HCT116 (cell line): Measurements from ENCODE around the gene BSN. TPM values are rescaled to one million over a fixed set of nuclear protein-coding genes. Genes with fewer than 3 reads are reported as not detected.

Source experiments
- ATAC-seq: fragments of 200-7000 bp; cut with Tn5 transposase; 2 replicates; pipeline ENCODE4 v1.9.1; 2020; ENCODE audit warnings: mild to moderate bottlenecking, moderate library complexity
- BruUV-seq: library from RNA; stranded (reverse); fragments of 400-500 nt; replicated peaks from 2 replicates; lab custom pipeline; 2021; lab: Mats Ljungman, UMichigan
- CTCF ChIA-PET: fragments of 300-600 bp; sonication (Branson Sonifier 250); formaldehyde crosslinking; loops from one replicate; lab custom pipeline; 2021; ENCODE audit warnings: antibody characterized with exemption; lab: Charles Lee
- POLR2A ChIA-PET: fragments of 300-600, 350-600 bp; sonication (Branson Sonifier 250); formaldehyde crosslinking; loops from one replicate; lab custom pipeline; 2021; ENCODE audit warnings: antibody characterized with exemption; lab: Charles Lee
- RAD21 ChIA-PET, 2 experiments: fragments of 300-600 bp; sonication (Branson Sonifier 250); formaldehyde crosslinking; loops; one replicate each; lab custom pipeline; 2023; ENCODE audit warnings: low total read pairs in 2 of 2; ENCODE audit not compliant: uncharacterized antibody in 2 of 2, unreplicated experiment in 2 of 2, low non-redundant PET in 1 of 2; lab: Charles Lee
- DNase-seq: peaks from one replicate; pipeline ENCODE4 v3.0.0-alpha.2; 2010; ENCODE audit warnings: low read depth, low spot score
- H2AFZ ChIP-seq: fragments of 200-600 bp; shearing (Covaris generic), sonication (generic); 2 replicates; pipeline ENCODE4 v1.6.1; 2017; ENCODE audit warnings: low read depth, mixed run types, mixed read lengths, antibody characterized with exemption, low read length; ENCODE audit not compliant: poor library complexity, severe bottlenecking
- H3K27ac ChIP-seq: 2 replicates; pipeline ENCODE4 v1.5.1; 2012; ENCODE audit warnings: low read depth, low read length
- H3K27me3 ChIP-seq: fragments of 200-600 bp; sonication (generic); 2 replicates; pipeline ENCODE4 v1.6.1; 2016; ENCODE audit warnings: mixed run types, low read length, mixed read lengths; ENCODE audit not compliant: insufficient read depth
- H3K36me3 ChIP-seq, 2 experiments: fragments of 200-500 bp in 1 of 2; fragments of 200-600 bp in 1 of 2; sonication (Bioruptor generic) in 1 of 2; sonication (generic) in 1 of 2; 2 replicates each; pipeline versions ENCODE4 v1.5.1 to v1.6.1; 2014 to 2016; ENCODE audit warnings: low read length in 2 of 2, inconsistent platforms in 1 of 2, mixed read lengths in 1 of 2, mixed run types in 1 of 2; ENCODE audit not compliant: insufficient read depth in 2 of 2, control insufficient read depth in 1 of 2
- H3K4me1 ChIP-seq, 2 experiments: fragments of 200-600 bp in 1 of 2; sonication (generic) in 1 of 2; 2 replicates each; pipeline versions ENCODE4 v1.5.1 to v1.6.1; 2012 to 2017; ENCODE audit warnings: low read length in 2 of 2, inconsistent platforms in 1 of 2, mild to moderate bottlenecking in 1 of 2, mixed read lengths in 1 of 2, mixed run types in 1 of 2, moderate library complexity in 1 of 2; ENCODE audit not compliant: insufficient read depth in 2 of 2, control insufficient read depth in 1 of 2
- H3K4me2 ChIP-seq: fragments of 200-600 bp; sonication (generic); 2 replicates; pipeline ENCODE4 v1.6.1; 2017; ENCODE audit warnings: mixed run types, low read length, mixed read lengths
- H3K4me3 ChIP-seq, 2 experiments: fragments of 200-600 bp in 1 of 2; sonication (generic) in 1 of 2; replicated peaks in 1 of 2; 2 replicates each; pipeline ENCODE4 v1.5.1; 2011 to 2016; ENCODE audit warnings: low read length in 2 of 2, control low read depth in 1 of 2, low read depth in 1 of 2, mild to moderate bottlenecking in 1 of 2, mixed read lengths in 1 of 2, mixed run types in 1 of 2
- H3K79me2 ChIP-seq: fragments of 200-600 bp; sonication (generic); 2 replicates; pipeline ENCODE4 v1.6.1; 2017; ENCODE audit warnings: mild to moderate bottlenecking, mixed run types, low read length, moderate library complexity, mixed read lengths; ENCODE audit not compliant: insufficient read depth
- H3K9ac ChIP-seq: fragments of 200-600 bp; sonication (generic); 2 replicates; pipeline ENCODE4 v1.6.1; 2016; ENCODE audit warnings: low read length, mixed read lengths
- H3K9me2 ChIP-seq: fragments of 200-600 bp; sonication (generic), shearing (Covaris generic); 2 replicates; pipeline ENCODE4 v1.6.1; 2017; ENCODE audit warnings: mixed run types, mild to moderate bottlenecking, moderate library complexity; ENCODE audit not compliant: insufficient read depth
- H3K9me3 ChIP-seq, 2 experiments: fragments of 200-500 bp in 1 of 2; fragments of 200-600 bp in 1 of 2; sonication (Bioruptor generic) in 1 of 2; sonication (generic) in 1 of 2; 2 replicates each; pipeline ENCODE4 v1.6.1; 2014 to 2017; ENCODE audit warnings: low read length in 2 of 2, mixed read lengths in 2 of 2, inconsistent platforms in 1 of 2, low read depth in 1 of 2, mild to moderate bottlenecking in 1 of 2, mixed run types in 1 of 2, moderate library complexity in 1 of 2; ENCODE audit not compliant: control insufficient read depth in 1 of 2, insufficient read depth in 1 of 2
- H4K20me1 ChIP-seq: fragments of 200-600 bp; sonication (generic), shearing (Covaris generic); 2 replicates; pipeline ENCODE4 v1.6.1; 2017; ENCODE audit warnings: mixed run types, mild to moderate bottlenecking, moderate library complexity; ENCODE audit not compliant: insufficient read depth
- ATF3 ChIP-seq: IDR thresholded peaks from 2 replicates; pipeline ENCODE4 v1.6.1; 2012
- CEBPB ChIP-seq: IDR thresholded peaks from 2 replicates; pipeline ENCODE4 v1.6.1; 2012; ENCODE audit warnings: low read depth
- CTCF ChIP-seq, 3 experiments: fragments of 200-600 bp in 1 of 3; sonication (generic) in 1 of 3; IDR thresholded peaks in 2 of 3; conservative IDR thresholded peaks in 1 of 3; 2 replicates each; pipeline ENCODE4 v1.5.1; 2012 to 2017; ENCODE audit warnings: low read depth in 2 of 3, low read length in 2 of 3, antibody characterized with exemption in 1 of 3, borderline replicate concordance in 1 of 3, control low read depth in 1 of 3, mild to moderate bottlenecking in 1 of 3, mixed read lengths in 1 of 3, mixed run types in 1 of 3, moderate library complexity in 1 of 3; ENCODE audit not compliant: insufficient read depth in 1 of 3
- ELF1 ChIP-seq: IDR thresholded peaks from 2 replicates; pipeline ENCODE4 v1.6.1; 2012; ENCODE audit warnings: low read depth, borderline replicate concordance
- EZH2 ChIP-seq: fragments of 200-600 bp; sonication (generic); IDR thresholded peaks from 2 replicates; pipeline ENCODE4 v1.6.1; 2017; ENCODE audit warnings: antibody characterized with exemption, mixed run types
- FOSL1 ChIP-seq: IDR thresholded peaks from 2 replicates; pipeline ENCODE4 v1.6.1; 2012; ENCODE audit warnings: low read depth
- JUND ChIP-seq: IDR thresholded peaks from 2 replicates; pipeline ENCODE4 v1.6.1; 2012
- MAX ChIP-seq: IDR thresholded peaks from 2 replicates; pipeline ENCODE4 v1.6.1; 2012
- POLR2AphosphoS5 ChIP-seq: IDR thresholded peaks from 2 replicates; pipeline ENCODE4 v1.6.1; 2011; ENCODE audit warnings: mild to moderate bottlenecking, low read depth, low read length, moderate library complexity
- RAD21 ChIP-seq: IDR thresholded peaks from 2 replicates; pipeline ENCODE4 v1.6.1; 2012; ENCODE audit warnings: low read depth, mild to moderate bottlenecking
- REST ChIP-seq: IDR thresholded peaks from 2 replicates; pipeline ENCODE4 v1.6.1; 2012; ENCODE audit warnings: low read depth
- SP1 ChIP-seq: IDR thresholded peaks from 2 replicates; pipeline ENCODE4 v1.6.1; 2012; ENCODE audit warnings: low read depth
- TCF7L2 ChIP-seq: IDR thresholded peaks from 2 replicates; pipeline ENCODE4 v1.7.0; 2011; ENCODE audit warnings: borderline replicate concordance, inconsistent platforms; ENCODE audit not compliant: insufficient read depth, insufficient read length; ENCODE audit errors: extremely low read depth
- YY1 ChIP-seq: IDR thresholded peaks from 2 replicates; pipeline ENCODE4 v1.6.1; 2011; ENCODE audit warnings: low read length, low read depth, moderate library complexity, mild to moderate bottlenecking; ENCODE audit not compliant: insufficient replicate concordance; ENCODE audit errors: extremely low read depth
- ZBTB33 ChIP-seq: IDR thresholded peaks from 2 replicates; pipeline ENCODE4 v1.6.1; 2011; ENCODE audit warnings: mild to moderate bottlenecking, low read length, moderate library complexity; ENCODE audit not compliant: insufficient replicate concordance; ENCODE audit errors: extremely low read depth
- ZFX ChIP-seq: fragments of 450-650 bp; IDR thresholded peaks from 2 replicates; pipeline ENCODE4 v1.6.1; 2017
- ZNF274 ChIP-seq: fragments of 200-500 bp; sonication (Bioruptor generic); IDR thresholded peaks from 2 replicates; pipeline ENCODE4 v1.6.1; 2014; ENCODE audit warnings: mild to moderate bottlenecking, low read depth, low read length, inconsistent platforms
- intact Hi-C: fragments of 100-400 bp; cut with micrococcal nuclease; formaldehyde crosslinking; loops from 2 replicates; pipeline ENCODE4 v1.10.0; 2022
- total RNA-seq: library from RNA; stranded (reverse); gene quantifications from one replicate; pipeline ENCODE4 v1.2.1, GENCODE V29; 2021; ENCODE audit not compliant: unreplicated experiment

The BSN gene
- total RNA-seq, 1 experiment from 2014 or later: 1.5 TPM

GRCh38 chr3:49689046-49689907 is 135.0 kb downstream of the BSN start, which contains the start of the genes MST1 and RNF123:
TSS of gene MST1 (minus strand) at chr3:49689474. CDS start at chr3:49688691, 783 bp downstream.
TSS of gene RNF123 (plus strand) at chr3:49689557. CDS start at chr3:49691166, 1,609 bp downstream.
- intact Hi-C loops: no loop called here
- TF ChIP-seq CEBPB (no peak), TCF7L2 (peak; percentile 30), JUND (no peak), EZH2 (no peak), SP1 (no peak), YY1 (peak; percentile 63), MAX (0 out of 2 replicates have a peak, but pooled peaks have one; percentile 48), ELF1 (no peak; the same call in 1 of the 2 replicates), FOSL1 (no peak), CTCF (IDR thresholded peaks at IDR 0.05 in 2 of 3, conservative IDR thresholded peaks at IDR 0.05 in 1 of 3; ENCODE audit: borderline replicate concordance in 1 of 3, insufficient read depth in 1 of 3, low read depth in 2 of 3, low read length in 2 of 3) (peak in 2 of 3 experiments; percentile 35 to 37; a peak in 3 of 6 replicates), POLR2AphosphoS5 (peak; percentile 89), REST (no peak), ZFX (peak; percentile 45; the same call in 1 of the 2 replicates), ATF3 (no peak), ZBTB33 (peak; percentile 87), ZNF274 (no peak), RAD21 (no peak)

More at GRCh38 chr3:49689046-49689907, 135.0 kb downstream of the BSN start, which contains the start of the genes MST1 and RNF123:
- ChIA-PET POLR2A (no interaction called here), RAD21 (interaction anchor here in 1 of 2 experiments (0.6 kb wide), 1 partner anchor 264 kb away, joined by 3 read pairs; no protein-coding TSS in a partner anchor), CTCF (no interaction called here)
- Histone ChIP-seq H4K20me1 (no peaks in the 10 kb centered on the region), H3K4me3 (peak within 1 kb of the TSS; percentile 89 to 97), H3K79me2 (peaks cover 15% of the 10 kb centered on the region), H3K9ac (peak within 1 kb of the TSS; percentile 91), H3K4me2 (peak within 1 kb of the TSS; percentile 87), H3K36me3 (no peaks in the 10 kb centered on the region), H3K9me3 (no peaks in the 10 kb centered on the region), H3K27ac (peak within 1 kb of the TSS; percentile 66), H3K9me2 (no peaks in the 10 kb centered on the region), H2AFZ (no peak within 1 kb of the TSS), H3K4me1 (peaks cover 4 to 14% of the 10 kb centered on the region in 2 experiments; a peak in 3 of 4 replicates), H3K27me3 (no peaks in the 10 kb centered on the region)
- TSS peak; percentile 93 for BruUV-seq
- ATAC-seq: peak; percentile 68
- peak; percentile 81 for DNase-seq
